HG02798 (cell line): Measurements from ENCODE around the gene SKA2.
"Not testable (repeated sequence)": the region's sequence is repeated elsewhere in the genome, so short reads cannot be mapped to it uniquely, and the experiment has no call there.

Experiments used
- ATAC-seq: cut with Tn5 transposase; IDR thresholded peaks from one replicate; pipeline ENCODE4 v1.9.1; 2021; ENCODE audit warnings: mild to moderate bottlenecking; ENCODE audit not compliant: unreplicated experiment, poor library complexity

SKA2 gene

GRCh38 chr17:59106463-59107305, 48.3 kb downstream of the SKA2 start, which contains the start of gene TRIM37:
TRIM37 (minus strand) TSS chr17:59106880; CDS start chr17:59106461, 419 bp downstream.
- peak; percentile 96 for ATAC-seq

- ATAC-seq = peak; percentile 23
Observed at GRCh38 chr17:59105852-59106462, 49.0 kb downstream of the SKA2 start.

GRCh38 chr17:59101178-59101577, 53.8 kb downstream of the SKA2 start:
- no peak for ATAC-seq

GRCh38 chr17:59097876-59098275, 57.1 kb downstream of the SKA2 start:
- no peak for ATAC-seq

GRCh38 chr17:59094861-59095530, 60.0 kb downstream of the SKA2 start:
- ATAC-seq = no peak

- ATAC-seq = no peak
Observed at GRCh38 chr17:59093702-59094231, 61.2 kb downstream of the SKA2 start.

- ATAC-seq = no peak
Observed at GRCh38 chr17:59093145-59093701, 61.8 kb downstream of the SKA2 start.

- not testable (repeated sequence) for ATAC-seq
Observed at GRCh38 chr17:59090593-59090992, 64.4 kb downstream of the SKA2 start.

- no peak for ATAC-seq
Observed at GRCh38 chr17:59084154-59084553, 70.8 kb downstream of the SKA2 start.

- no peak for ATAC-seq
Observed at GRCh38 chr17:59074494-59074893, 80.5 kb downstream of the SKA2 start.

GRCh38 chr17:59073972-59074371, 81.0 kb downstream of the SKA2 start:
- no peak for ATAC-seq

GRCh38 chr17:59069856-59070255, 85.1 kb downstream of the SKA2 start:
- ATAC-seq = no peak

GRCh38 chr17:59067756-59068155, 87.2 kb downstream of the SKA2 start:
- peak; percentile 37 for ATAC-seq

- no peak for ATAC-seq
Observed at GRCh38 chr17:59067340-59067739, 87.6 kb downstream of the SKA2 start.

GRCh38 chr17:59062509-59062908, 92.5 kb downstream of the SKA2 start:
- no peak for ATAC-seq
